Kidney (tissue), 14 donors: ENCODE results near the gene SMURF1. TPM values are rescaled to one million over a fixed set of nuclear protein-coding genes. Genes with fewer than 3 reads are reported as not detected.

Source experiments
- DNase-seq, 5 donors: peaks; one replicate each; pipeline ENCODE4 v3.0.0-alpha.2; 2013 to 2020
- FAIRE-seq: peaks from 2 replicates; lab custom pipeline; 2012; peaks lifted over from hg19 to GRCh38; lab: Jason Lieb, UNC
- H3K27ac ChIP-seq, 2 donors: one replicate each; pipeline ENCODE4 v1.7.0; 2013; ENCODE audit warnings: low read depth in 2 of 2, low read length in 2 of 2, inconsistent platforms in 1 of 2
- H3K27me3 ChIP-seq: one replicate; pipeline ENCODE4 v1.7.1; 2013; ENCODE audit warnings: low read length, inconsistent platforms; ENCODE audit not compliant: control insufficient read depth, insufficient read depth
- H3K36me3 ChIP-seq, 3 donors: one replicate each; pipeline versions ENCODE4 v1.7.0 to v1.7.1; 2013; ENCODE audit warnings: low read length in 3 of 3, control low read depth in 1 of 3, inconsistent platforms in 1 of 3; ENCODE audit not compliant: insufficient read depth in 3 of 3, control insufficient read depth in 2 of 3
- H3K4me1 ChIP-seq, 3 donors: one replicate each; pipeline versions ENCODE4 v1.7.0 to v1.7.1; 2013; ENCODE audit warnings: low read length in 3 of 3, inconsistent platforms in 1 of 3, low read depth in 1 of 3; ENCODE audit not compliant: control insufficient read depth in 2 of 3, insufficient read depth in 2 of 3
- H3K4me3 ChIP-seq, 3 donors: one replicate each; pipeline versions ENCODE4 v1.7.0 to v1.8.1; 2013; ENCODE audit warnings: low read length in 3 of 3, control low read depth in 1 of 3, inconsistent platforms in 1 of 3
- H3K9ac ChIP-seq, 3 donors: one replicate each; pipeline versions ENCODE4 v1.7.0 to v1.7.1; 2013; ENCODE audit warnings: low read length in 3 of 3, control low read depth in 1 of 3, inconsistent platforms in 1 of 3
- H3K9me3 ChIP-seq, 3 donors: one replicate each; pipeline versions ENCODE4 v1.7.0 to v1.7.1; 2013; ENCODE audit warnings: low read length in 3 of 3, control low read depth in 1 of 3, inconsistent platforms in 1 of 3; ENCODE audit not compliant: control insufficient read depth in 2 of 3, insufficient read depth in 1 of 3
- CTCF ChIP-seq: IDR thresholded peaks from 3 replicates; pipeline ENCODE4 v1.5.1; 2012; ENCODE audit warnings: mild to moderate bottlenecking, moderate library complexity, borderline replicate concordance; ENCODE audit not compliant: insufficient read depth; ENCODE audit errors: extremely low read depth
- intact Hi-C: fragments of 100-400 bp; cut with DNase I; formaldehyde crosslinking; loops from one replicate; pipeline ENCODE4 v1.11.1; 2022
- polyA plus RNA-seq: library from polyadenylated mRNA; stranded (reverse); fragments of 350-450 nt; fragmentation: Illumina TruSeq; extraction: RNeasy Lipid Tissue Mini Kit (QIAGEN cat#74804); gene quantifications from one replicate; pipeline ENCODE4 v1.2.3, GENCODE V29; 2014; ENCODE audit warnings: low read depth, low replicate concordance; ENCODE audit not compliant: insufficient read depth
- total RNA-seq: library from RNA; stranded (reverse); fragmentation: NEBNext Ultra II Directional; extraction: Animal tissue kit (Norgen Biotek cat#: 25700); gene quantifications from one replicate; pipeline ENCODE4 v1.2.1, GENCODE V29; 2021
- donor health status: control.
- donor health status: control.
- donor health status: control.
- donor health status: control.
- donor health status: control.
- donor health status: DM: yes; HTN: yes; CAD: no.
- donor health status: Normal renal cell carcinoma (clear cell type).

Gene SMURF1
- total and polyA plus RNA-seq, 2 donors from 2014 or later, result 6.3 to 29.8 TPM

- Histone ChIP-seq H3K4me3 (no peak overlapping the region), H3K36me3 (peaks cover 0 to 2% (median 0%) of the 10 kb centered on the region in 3 donors), H3K9ac (no peak overlapping the region), H3K27ac (peak overlapping the region in 1 of 2 donors; percentile 71), H3K4me1 (peaks cover 0 to 16% (median 10%) of the 10 kb centered on the region in 3 donors), H3K9me3 (no peaks in the 10 kb centered on the region), H3K27me3 (no peaks in the 10 kb centered on the region)
- intact Hi-C loops, result no loop called here
- FAIRE-seq (no peak), DNase-seq (no peak)
- TF ChIP-seq CTCF, result no peak
These were observed 47.6 kb downstream of the SMURF1 start for GRCh38 chr7:99096124-99096887.

GRCh38 chr7:99095698-99096097 lies 48.2 kb downstream of the SMURF1 start:
- intact Hi-C loops, result no loop called here
- Histone ChIP-seq H3K36me3 (peaks cover 0 to 2% (median 0%) of the 10 kb centered on the region in 3 donors), H3K27ac (peak overlapping the region in 1 of 2 donors; percentile 71), H3K9me3 (no peaks in the 10 kb centered on the region), H3K27me3 (no peaks in the 10 kb centered on the region), H3K4me3 (no peak overlapping the region), H3K9ac (no peak overlapping the region), H3K4me1 (peaks cover 0 to 16% (median 10%) of the 10 kb centered on the region in 3 donors)
- TF ChIP-seq CTCF, result no peak
- peak in 1 of 5 donors; percentile 20 for DNase-seq
- FAIRE-seq, result no peak

GRCh38 chr7:99094401-99094800 lies 49.5 kb downstream of the SMURF1 start:
- H3K27ac ChIP-seq, result no peak overlapping the region

More at GRCh38 chr7:99094401-99094800, 49.5 kb downstream of the SMURF1 start:
- H3K4me3 ChIP-seq, result no peak overlapping the region
- TF ChIP-seq CTCF, result no peak
- H3K9me3 ChIP-seq, result no peaks in the 10 kb centered on the region
- intact Hi-C loops, result no loop called here
- H3K9ac ChIP-seq, result no peak overlapping the region
- H3K4me1 ChIP-seq, result peaks cover 0 to 16% (median 10%) of the 10 kb centered on the region in 3 donors
- H3K36me3 ChIP-seq, result peaks cover 0 to 2% (median 0%) of the 10 kb centered on the region in 3 donors
- H3K27me3 ChIP-seq, result no peaks in the 10 kb centered on the region
- FAIRE-seq, result no peak
- DNase-seq, result no peak
